NT2/D1 (cell line): Measurements from ENCODE around the gene GRM5.

Source experiments
- SUZ12 ChIP-seq: IDR thresholded peaks from 2 replicates; pipeline ENCODE4 v1.6.1; 2011; ENCODE audit not compliant: insufficient read length, insufficient read depth; ENCODE audit errors: extremely low read depth
- YY1 ChIP-seq: IDR thresholded peaks from 2 replicates; pipeline ENCODE4 v1.6.1; 2011; ENCODE audit not compliant: insufficient read length, insufficient read depth
- ZNF274 ChIP-seq: IDR thresholded peaks from 2 replicates; pipeline ENCODE4 v1.6.1; 2011; ENCODE audit warnings: mild to moderate bottlenecking, low read depth, low read length

DNA sequence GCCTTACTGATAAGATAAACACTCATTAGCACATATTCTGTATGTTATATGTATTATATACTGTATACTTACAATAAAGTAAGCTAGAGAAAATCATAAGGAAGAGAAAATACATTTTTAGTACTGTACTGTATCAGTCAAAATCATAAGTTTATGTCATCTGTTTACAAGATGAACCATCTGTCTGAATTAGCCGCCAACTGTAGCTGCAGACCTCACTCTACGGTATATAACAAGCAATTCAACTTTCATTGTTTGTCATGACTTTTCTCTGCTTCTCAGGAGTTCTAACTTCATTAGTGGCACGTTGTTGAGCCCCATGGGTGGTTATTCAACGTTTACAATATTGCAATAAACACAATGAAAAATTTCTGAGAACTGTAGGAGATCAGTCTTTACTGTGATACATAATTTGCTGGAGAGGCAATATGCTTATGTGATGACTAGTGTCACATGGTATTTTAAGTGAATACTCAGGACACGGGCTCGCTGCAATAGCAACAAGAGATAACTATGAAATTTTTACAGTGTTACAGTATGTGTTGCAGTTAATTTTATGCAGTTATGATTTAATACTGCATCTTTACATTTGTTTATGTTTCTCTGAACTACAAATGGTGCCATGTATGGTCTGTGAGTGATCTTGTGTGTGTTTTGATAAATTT is 596.1 kb downstream of the GRM5 start:
- TF ChIP-seq ZNF274 (no peak), SUZ12 (no peak), YY1 (no peak)
